Osteocyte (in vitro differentiated cells): ENCODE results near the gene SERINC3. TPM values are rescaled to one million over a fixed set of nuclear protein-coding genes. Genes with fewer than 3 reads are reported as not detected.
"Not testable (repeated sequence)": the region's sequence is repeated elsewhere in the genome, so short reads cannot be mapped to it uniquely, and the experiment has no call there.

Experiments
- DNase-seq: peaks from one replicate; pipeline ENCODE4 v3.0.0; 2021; ENCODE audit warnings: mixed read lengths; ENCODE audit not compliant: unreplicated experiment; ENCODE audit errors: extremely low spot score
- H3K27ac Mint-ChIP-seq: one replicate; pipeline ENCODE4 v1.8.0; 2021; ENCODE audit warnings: mild to moderate bottlenecking, mixed read lengths; ENCODE audit not compliant: unreplicated experiment
- H3K27me3 Mint-ChIP-seq: one replicate; pipeline ENCODE4 v1.8.0; 2021; ENCODE audit warnings: mixed read lengths; ENCODE audit not compliant: unreplicated experiment
- H3K36me3 Mint-ChIP-seq: one replicate; pipeline ENCODE4 v1.8.0; 2021; ENCODE audit warnings: mixed read lengths; ENCODE audit not compliant: unreplicated experiment
- H3K4me1 Mint-ChIP-seq: one replicate; pipeline ENCODE4 v1.8.0; 2021; ENCODE audit warnings: mixed read lengths; ENCODE audit not compliant: unreplicated experiment
- H3K4me3 Mint-ChIP-seq: one replicate; pipeline ENCODE4 v1.8.0; 2021; ENCODE audit warnings: mild to moderate bottlenecking, moderate library complexity, mixed read lengths; ENCODE audit not compliant: unreplicated experiment
- H3K9me3 Mint-ChIP-seq: one replicate; pipeline ENCODE4 v1.8.0; 2021; ENCODE audit warnings: mixed read lengths; ENCODE audit not compliant: unreplicated experiment
- total RNA-seq: library from RNA; stranded (reverse); gene quantifications from 2 replicates; pipeline ENCODE4 v1.2.1, GENCODE V29; 2021
- TF ChIP-seq, protein P1 (sequence below): fragments of 200-600 bp; sonication (generic); IDR thresholded peaks from 2 replicates; pipeline ENCODE4 v1.5.0; 2021; ENCODE audit warnings: antibody characterized with exemption, mild to moderate bottlenecking, moderate library complexity

SERINC3 gene
- total RNA-seq, 1 donor from 2014 or later: 121 TPM

DNA sequence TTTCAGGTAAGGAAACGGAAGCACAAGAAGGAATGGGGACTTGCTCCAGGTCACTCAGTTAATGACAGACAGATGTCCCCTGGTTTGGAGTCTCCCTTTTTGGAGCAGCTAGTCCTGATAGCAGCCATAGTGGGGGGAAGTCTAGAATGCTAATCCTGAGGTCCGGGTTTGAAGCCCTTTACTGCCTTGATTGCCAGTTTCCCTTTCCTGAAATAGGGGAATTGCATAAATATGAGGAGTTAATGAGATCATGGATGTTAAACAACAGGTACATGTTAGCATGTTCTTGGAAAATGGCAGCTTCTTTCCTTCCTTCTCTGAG, 46.5 kb downstream of the SERINC3 start:
- Mint-ChIP-seq H3K4me3 (peak overlapping the region; percentile 96), H3K9me3 (no peaks in the 10 kb centered on the region), H3K4me1 (peaks cover 27% of the 10 kb centered on the region), H3K36me3 (peaks cover 3% of the 10 kb centered on the region), H3K27ac (peak overlapping the region; percentile 97), H3K27me3 (no peaks in the 10 kb centered on the region)
- TF ChIP-seq, protein P1, sequence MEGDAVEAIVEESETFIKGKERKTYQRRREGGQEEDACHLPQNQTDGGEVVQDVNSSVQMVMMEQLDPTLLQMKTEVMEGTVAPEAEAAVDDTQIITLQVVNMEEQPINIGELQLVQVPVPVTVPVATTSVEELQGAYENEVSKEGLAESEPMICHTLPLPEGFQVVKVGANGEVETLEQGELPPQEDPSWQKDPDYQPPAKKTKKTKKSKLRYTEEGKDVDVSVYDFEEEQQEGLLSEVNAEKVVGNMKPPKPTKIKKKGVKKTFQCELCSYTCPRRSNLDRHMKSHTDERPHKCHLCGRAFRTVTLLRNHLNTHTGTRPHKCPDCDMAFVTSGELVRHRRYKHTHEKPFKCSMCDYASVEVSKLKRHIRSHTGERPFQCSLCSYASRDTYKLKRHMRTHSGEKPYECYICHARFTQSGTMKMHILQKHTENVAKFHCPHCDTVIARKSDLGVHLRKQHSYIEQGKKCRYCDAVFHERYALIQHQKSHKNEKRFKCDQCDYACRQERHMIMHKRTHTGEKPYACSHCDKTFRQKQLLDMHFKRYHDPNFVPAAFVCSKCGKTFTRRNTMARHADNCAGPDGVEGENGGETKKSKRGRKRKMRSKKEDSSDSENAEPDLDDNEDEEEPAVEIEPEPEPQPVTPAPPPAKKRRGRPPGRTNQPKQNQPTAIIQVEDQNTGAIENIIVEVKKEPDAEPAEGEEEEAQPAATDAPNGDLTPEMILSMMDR: no peak
- DNase-seq: no peak

DNA sequence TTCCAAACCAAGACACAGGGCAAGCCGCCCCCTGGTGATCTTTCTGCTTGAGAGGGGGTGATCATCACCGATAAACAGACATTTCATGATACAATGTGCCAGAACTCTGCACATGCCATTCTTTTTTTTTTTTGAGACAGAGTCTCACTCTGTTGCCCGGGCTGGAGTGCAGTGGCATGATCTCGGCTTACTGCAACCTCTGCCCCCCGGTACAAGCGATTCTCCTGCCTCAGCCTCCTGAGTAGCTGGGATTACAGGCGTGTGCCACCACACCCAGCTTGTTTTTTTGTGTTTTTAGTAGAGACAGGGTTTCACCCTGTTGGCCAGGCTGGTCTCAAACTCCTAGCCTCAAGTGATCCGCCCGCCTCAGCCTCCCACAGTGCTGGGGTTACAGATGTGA, 49.6 kb downstream of the SERINC3 start:
- not testable (repeated sequence) for DNase-seq, H3K27ac Mint-ChIP-seq, H3K9me3 Mint-ChIP-seq, H3K4me3 Mint-ChIP-seq, H3K27me3 Mint-ChIP-seq, H3K36me3 Mint-ChIP-seq
- peaks cover 34% of the 10 kb centered on the region for H3K4me1 Mint-ChIP-seq

DNA sequence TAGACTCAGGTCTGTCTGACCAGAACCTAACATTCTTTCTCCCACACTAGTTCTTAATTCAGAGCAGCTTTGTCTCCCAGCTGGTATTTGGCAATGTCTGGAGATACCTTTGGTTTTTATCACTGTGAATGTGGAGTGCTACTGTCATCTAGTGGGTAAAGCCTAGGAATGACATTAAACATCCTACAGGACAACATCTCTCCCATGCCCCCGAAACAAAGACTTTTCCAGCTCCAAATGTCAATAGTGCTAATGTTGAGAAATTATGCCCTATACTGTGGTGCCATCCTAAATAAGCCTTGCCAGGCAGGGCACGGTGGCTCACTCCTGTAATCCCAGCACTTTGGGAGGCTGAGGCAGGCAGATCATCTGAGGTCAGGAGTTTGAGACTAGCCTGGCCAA, 50.4 kb downstream of the SERINC3 start:
- Mint-ChIP-seq H3K9me3 (no peaks in the 10 kb centered on the region), H3K27ac (no peak overlapping the region), H3K4me1 (peaks cover 32% of the 10 kb centered on the region), H3K4me3 (no peak overlapping the region), H3K36me3 (no peaks in the 10 kb centered on the region), H3K27me3 (no peaks in the 10 kb centered on the region)
- no peak for DNase-seq
- TF ChIP-seq, protein P1: peak; percentile 51

DNA sequence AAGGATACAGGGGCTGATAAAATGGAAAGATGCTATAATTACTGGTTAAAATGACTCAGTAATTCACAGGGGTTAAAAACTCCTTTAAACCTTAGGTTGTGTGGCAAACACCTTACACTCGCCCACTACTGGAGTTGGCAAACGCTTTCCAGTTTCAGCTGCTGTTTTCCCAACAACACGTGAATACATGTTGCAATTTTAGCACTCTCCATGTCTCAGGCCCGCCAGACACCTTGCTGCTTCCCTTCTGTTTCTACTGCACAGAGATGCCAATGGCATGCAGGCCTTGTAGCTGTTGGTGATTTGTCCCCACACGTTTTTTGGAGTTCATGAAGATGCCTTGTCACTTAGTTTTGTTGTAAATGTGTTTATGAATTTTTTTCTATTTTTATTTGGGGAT, 51.5 kb downstream of the SERINC3 start:
- peaks cover 23% of the 10 kb centered on the region for H3K4me1 Mint-ChIP-seq
- TF ChIP-seq, protein P1: no peak
- H3K4me3 Mint-ChIP-seq: no peak overlapping the region
- DNase-seq: no peak
- H3K27me3 Mint-ChIP-seq: no peaks in the 10 kb centered on the region
- H3K36me3 Mint-ChIP-seq: no peaks in the 10 kb centered on the region
- H3K9me3 Mint-ChIP-seq: no peaks in the 10 kb centered on the region
- no peak overlapping the region for H3K27ac Mint-ChIP-seq

DNA sequence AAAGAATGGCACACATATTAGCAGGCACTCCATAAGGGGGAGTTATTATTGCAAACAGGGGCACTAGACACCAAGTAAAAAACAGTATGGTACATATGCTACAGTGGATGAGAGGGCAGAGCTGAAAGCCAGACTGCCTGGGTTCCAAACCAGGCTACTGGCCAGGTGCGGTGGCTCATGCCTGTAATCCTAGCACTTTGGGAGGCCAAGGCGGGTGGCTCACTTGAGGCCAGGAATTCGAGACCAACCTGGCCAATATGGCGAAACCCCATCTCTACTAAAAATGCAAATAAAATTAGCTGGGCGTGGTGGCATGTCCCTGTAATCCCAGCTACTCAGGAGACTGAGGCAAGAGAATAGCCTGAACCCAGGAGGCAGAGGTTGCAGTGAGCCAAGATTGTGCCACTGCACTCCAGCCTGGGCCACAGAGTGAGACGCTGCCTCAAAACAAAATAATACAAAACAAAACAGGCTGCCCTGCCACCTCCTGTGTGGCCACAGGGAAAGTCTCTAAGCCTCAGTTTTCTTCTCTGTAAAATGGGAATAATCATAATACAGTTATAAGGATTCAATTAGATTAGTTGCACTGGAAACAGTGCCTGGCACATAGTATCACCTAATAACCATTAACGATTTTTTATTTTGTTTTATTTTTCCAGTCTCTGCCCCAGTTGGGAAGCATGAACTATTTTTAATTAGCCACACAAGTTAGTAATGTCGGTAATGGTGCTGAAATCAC, 53.7 kb downstream of the SERINC3 start:
- Mint-ChIP-seq H3K4me1 (peaks cover 14% of the 10 kb centered on the region), H3K9me3 (no peaks in the 10 kb centered on the region), H3K27me3 (no peaks in the 10 kb centered on the region), H3K4me3 (no peak overlapping the region), H3K27ac (no peak overlapping the region), H3K36me3 (no peaks in the 10 kb centered on the region)
- DNase-seq: no peak
- TF ChIP-seq, protein P1: no peak
